Endothelial cell of umbilical vein (primary cell): ENCODE results near the gene LRRC34. TPM values are rescaled to one million over a fixed set of nuclear protein-coding genes. Genes with fewer than 3 reads are reported as not detected.

Experiments
- BruUV-seq: library from RNA; stranded (reverse); fragments of 400-500 nt; replicated peaks from 2 replicates; lab custom pipeline; 2021; lab: Mats Ljungman, UMichigan
- CTCF ChIA-PET: fragments of 300-600, 350-600 bp; sonication (Branson Sonifier 250); formaldehyde crosslinking; loops from one replicate; lab custom pipeline; 2021; ENCODE audit warnings: antibody characterized with exemption, inconsistent platforms; lab: Charles Lee
- POLR2A ChIA-PET: fragments of 300-600, 350-600 bp; sonication (Branson Sonifier 250); formaldehyde crosslinking; loops from one replicate; lab custom pipeline; 2021; ENCODE audit warnings: antibody characterized with exemption, inconsistent platforms; lab: Charles Lee
- DNase-seq: peaks from one replicate; pipeline ENCODE4 v3.0.0-alpha.2; 2011; ENCODE audit warnings: low read depth, low spot score
- FAIRE-seq: peaks from 2 replicates; lab custom pipeline; 2011; peaks lifted over from hg19 to GRCh38; lab: Jason Lieb, UNC
- H2AFZ ChIP-seq: 2 replicates; pipeline ENCODE4 v1.6.0; 2012; ENCODE audit warnings: low read depth, low read length, control low read depth, inconsistent platforms
- H3K27ac ChIP-seq: 2 replicates; pipeline ENCODE4 v1.5.1; 2011; ENCODE audit warnings: low read depth, mild to moderate bottlenecking, control low read depth, low read length, moderate library complexity; ENCODE audit not compliant: insufficient read depth
- H3K27me3 ChIP-seq, 2 experiments: 2 replicates each; pipeline versions ENCODE4 v1.6.0 to v1.6.1; 2011; ENCODE audit warnings: low read length in 2 of 2, mixed read lengths in 1 of 2; ENCODE audit not compliant: control insufficient read depth in 2 of 2, insufficient read depth in 2 of 2
- H3K36me3 ChIP-seq, 2 experiments: 2 replicates in 1 of 2; 3 replicates in 1 of 2; pipeline ENCODE4 v1.5.1; 2011; ENCODE audit warnings: low read length in 2 of 2, mild to moderate bottlenecking in 1 of 2, moderate library complexity in 1 of 2; ENCODE audit not compliant: control insufficient read depth in 2 of 2, insufficient read depth in 2 of 2; ENCODE audit errors: extremely low read depth in 1 of 2
- H3K4me1 ChIP-seq: 3 replicates; pipeline ENCODE4 v1.5.1; 2011; ENCODE audit warnings: mild to moderate bottlenecking, low read length; ENCODE audit not compliant: control insufficient read depth, insufficient read depth; ENCODE audit errors: extremely low read depth
- H3K4me2 ChIP-seq: 2 replicates; pipeline ENCODE4 v1.6.1; 2011; ENCODE audit warnings: low read length, control low read depth, mixed read lengths; ENCODE audit not compliant: insufficient read depth
- H3K4me3 ChIP-seq, 3 experiments: fragments of 200-600 bp in 1 of 3; sonication (generic), shearing (Covaris generic) in 1 of 3; replicated peaks in 1 of 3; 2 replicates each; pipeline ENCODE4 v1.5.1; 2011 to 2016; ENCODE audit warnings: control low read depth in 3 of 3, low read length in 3 of 3, mild to moderate bottlenecking in 2 of 3, inconsistent platforms in 1 of 3, low read depth in 1 of 3, moderate library complexity in 1 of 3; ENCODE audit not compliant: insufficient read depth in 1 of 3
- H3K79me2 ChIP-seq: 2 replicates; pipeline ENCODE4 v1.6.0; 2012; ENCODE audit warnings: low read length, inconsistent platforms; ENCODE audit not compliant: control insufficient read depth, insufficient read depth
- H3K9ac ChIP-seq: replicated peaks from 2 replicates; pipeline ENCODE3; 2011; ENCODE audit warnings: low read length, control low read depth; ENCODE audit not compliant: insufficient read depth; ENCODE audit errors: extremely low read depth
- H3K9me1 ChIP-seq: replicated peaks from 3 replicates; pipeline ENCODE4 v1.6.0; 2011; ENCODE audit warnings: mild to moderate bottlenecking, low read length; ENCODE audit not compliant: control insufficient read depth, insufficient read depth; ENCODE audit errors: extremely low read depth
- H3K9me3 ChIP-seq: replicated peaks from 2 replicates; pipeline ENCODE4 v1.5.1; 2012; ENCODE audit warnings: low read length, inconsistent platforms; ENCODE audit not compliant: control insufficient read depth, insufficient read depth
- H4K20me1 ChIP-seq: replicated peaks from 2 replicates; pipeline ENCODE3; 2011; ENCODE audit warnings: mild to moderate bottlenecking, low read length; ENCODE audit not compliant: control insufficient read depth, insufficient read depth; ENCODE audit errors: extremely low read depth
- CTCF ChIP-seq, 2 donors: IDR thresholded peaks; 1 replicate in 1 of 2; 2 replicates in 1 of 2; pipeline ENCODE4 v1.5.1; 2011; ENCODE audit warnings: low read length in 2 of 2, mild to moderate bottlenecking in 2 of 2, moderate library complexity in 2 of 2, control low read depth in 1 of 2, inconsistent platforms in 1 of 2, low read depth in 1 of 2; ENCODE audit not compliant: insufficient read depth in 1 of 2; ENCODE audit errors: extremely low read depth in 1 of 2
- EZH2 ChIP-seq: IDR thresholded peaks from 2 replicates; pipeline ENCODE4 v1.6.1; 2012; ENCODE audit warnings: borderline replicate concordance, low read depth, mild to moderate bottlenecking, moderate library complexity, low read length, inconsistent platforms; ENCODE audit not compliant: severe bottlenecking
- FOS ChIP-seq: IDR thresholded peaks from 2 replicates; pipeline ENCODE4 v1.6.1; 2011; ENCODE audit warnings: mild to moderate bottlenecking, low read length, moderate library complexity, borderline replicate concordance; ENCODE audit not compliant: insufficient read depth
- GATA2 ChIP-seq: IDR thresholded peaks from 2 replicates; pipeline ENCODE4 v1.7.0; 2011; ENCODE audit warnings: low read depth, mild to moderate bottlenecking, moderate library complexity, mixed read lengths, low read length; ENCODE audit not compliant: insufficient read length, insufficient read depth
- JUN ChIP-seq: IDR thresholded peaks from 2 replicates; pipeline ENCODE4 v1.6.1; 2011; ENCODE audit warnings: borderline replicate concordance, low read depth; ENCODE audit not compliant: insufficient read length, insufficient read depth
- MYC ChIP-seq: IDR thresholded peaks from one replicate; pipeline ENCODE4 v1.6.1; 2011; ENCODE audit warnings: mild to moderate bottlenecking, low read depth, low read length
- POLR2A ChIP-seq: IDR thresholded peaks from 2 replicates; pipeline ENCODE4 v1.6.1; 2012; ENCODE audit warnings: low read depth, mild to moderate bottlenecking, control low read depth, low read length
- POLR2AphosphoS5 ChIP-seq: IDR thresholded peaks from 2 replicates; pipeline ENCODE4 v1.6.1; 2012; ENCODE audit warnings: low read depth, mild to moderate bottlenecking, control low read depth, low read length, moderate library complexity; ENCODE audit not compliant: insufficient read depth
- dilution Hi-C: fragments of 300-500 bp; cut with MboI; formaldehyde crosslinking; loops from one replicate; pipeline ENCODE4 v1.15.0; 2019; ENCODE audit warnings: low sequenced_read_pairs; ENCODE audit not compliant: extremely low pct_ligation_motif_present
- intact Hi-C: fragments of 100-400 bp; cut with micrococcal nuclease; formaldehyde crosslinking; loops from one replicate; pipeline ENCODE4 v1.10.0; 2022
- polyA plus RNA-seq, 4 experiments: library from polyadenylated mRNA; depleted of rRNA in 3 of 4; stranded (reverse) in 3 of 4; unstranded in 1 of 4; fragments of >200 nt; gene quantifications; 2 replicates each; pipeline versions ENCODE4 v1.2.1 to v1.2.3, GENCODE V29; 2011 to 2012; ENCODE audit warnings: missing spikeins in 1 of 4
- total RNA-seq: library from RNA; stranded (reverse); gene quantifications from 2 replicates; pipeline ENCODE4 v1.2.3, GENCODE V29; 2021
- TF ChIP-seq, protein P1 (sequence below): IDR thresholded peaks from 2 replicates; pipeline ENCODE4 v1.6.1; 2011; ENCODE audit not compliant: insufficient read depth, insufficient read length

Gene LRRC34
- total and polyA plus RNA-seq, 2 donors (not counting 3 experiments of a cell fraction or from before 2014, with no cell fraction given), result 0.72 to 2.5 TPM

DNA sequence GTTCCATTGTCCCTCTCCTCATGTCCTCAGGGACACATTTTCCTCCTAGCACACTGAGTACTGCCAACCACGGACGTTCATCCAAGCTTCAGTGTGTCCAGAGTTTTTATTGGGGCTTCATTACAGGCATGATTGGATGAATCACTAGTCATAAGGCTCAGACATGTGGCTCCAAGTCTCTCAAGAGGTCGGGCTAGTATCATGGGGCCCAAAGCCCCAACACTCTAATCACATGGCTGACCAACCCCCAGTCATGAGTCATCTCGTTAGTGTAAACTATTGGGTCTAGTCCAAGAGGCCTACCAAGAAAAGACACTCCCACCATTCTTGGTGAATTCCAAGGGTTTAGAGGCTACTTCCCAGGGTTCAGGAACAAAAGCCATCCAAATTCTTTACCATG, 52.2 kb downstream of the LRRC34 start:
- Histone ChIP-seq H3K4me1 (peaks cover 14% of the 10 kb centered on the region), H2AFZ (no peak overlapping the region), H3K36me3 (no peaks in the 10 kb centered on the region), H3K79me2 (no peaks in the 10 kb centered on the region), H3K9me1 (no peaks in the 10 kb centered on the region), H3K9me3 (no peaks in the 10 kb centered on the region), H3K4me2 (no peak overlapping the region), H3K27me3 (peaks cover 0 to 2% of the 10 kb centered on the region in 2 experiments), H3K9ac (no peak overlapping the region), H4K20me1 (no peaks in the 10 kb centered on the region), H3K4me3 (no peak overlapping the region), H3K27ac (no peak overlapping the region)
- dilution Hi-C loops (no loop called here), intact Hi-C loops (no loop called here)
- no peak for FAIRE-seq
- TF ChIP-seq GATA2 (no peak), POLR2AphosphoS5 (no peak), POLR2A (no peak), MYC (no peak), FOS (no peak), EZH2 (no peak), JUN (no peak)
- TF ChIP-seq, protein P1, sequence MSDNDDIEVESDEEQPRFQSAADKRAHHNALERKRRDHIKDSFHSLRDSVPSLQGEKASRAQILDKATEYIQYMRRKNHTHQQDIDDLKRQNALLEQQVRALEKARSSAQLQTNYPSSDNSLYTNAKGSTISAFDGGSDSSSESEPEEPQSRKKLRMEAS, result no peak
- CTCF ChIA-PET, result no interaction called here
- DNase-seq, result no peak
- POLR2A ChIA-PET, result no interaction called here
- BruUV-seq, result no TSS peak

DNA sequence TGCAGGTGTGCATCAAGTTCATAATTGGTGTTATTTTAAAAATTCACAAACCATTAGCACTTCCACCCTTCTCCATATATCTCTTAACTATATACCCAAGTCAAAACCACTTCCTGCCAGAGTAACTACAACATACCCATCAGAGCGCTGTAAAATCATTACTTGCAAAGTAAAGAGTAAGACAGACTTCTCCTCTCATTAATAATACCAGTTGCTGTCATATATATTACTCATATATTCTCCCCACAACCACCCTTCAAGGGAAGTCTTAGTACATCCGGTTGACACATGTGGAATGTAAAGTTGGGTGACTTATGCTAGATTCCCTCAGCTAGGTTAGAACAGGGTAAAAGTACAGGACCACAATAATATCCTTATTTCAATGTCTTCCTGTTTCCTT, 53.4 kb downstream of the LRRC34 start:
- DNase-seq (peak; percentile 57), FAIRE-seq (peak; percentile 81)
- Histone ChIP-seq H3K36me3 (no peaks in the 10 kb centered on the region), H3K4me2 (peak overlapping the region; percentile 39), H3K9ac (no peak overlapping the region), H3K4me3 (no peak overlapping the region), H3K4me1 (peaks cover 12% of the 10 kb centered on the region), H4K20me1 (no peaks in the 10 kb centered on the region), H3K9me3 (no peaks in the 10 kb centered on the region), H3K27ac (no peak overlapping the region), H3K27me3 (peaks cover 0 to 4% of the 10 kb centered on the region in 2 experiments), H2AFZ (no peak overlapping the region), H3K9me1 (no peaks in the 10 kb centered on the region), H3K79me2 (no peaks in the 10 kb centered on the region)
- BruUV-seq, result no TSS peak
- CTCF ChIA-PET, result interaction anchor here (1.3 to 1.4 kb wide), 2 partner anchors 10 to 90 kb away, joined by 4 read pairs; no protein-coding TSS in a partner anchor
- POLR2A ChIA-PET, result interaction anchor here (0.6 kb wide), 1 partner anchor 10 kb away, joined by 4 read pairs; the partner anchor contains the start of gene ACTRT3
- TF ChIP-seq CTCF (IDR thresholded peaks at IDR 0.05; ENCODE audit: extremely low read depth in 1 of 2, insufficient read depth in 1 of 2, low read depth in 1 of 2, low read length in 2 of 2) (no peak), JUN (peak; percentile 39), GATA2 (no peak), POLR2A (no peak), MYC (no peak), FOS (peak; percentile 62), EZH2 (no peak), POLR2AphosphoS5 (peak; percentile 37)
- TF ChIP-seq, protein P1, result no peak
- intact Hi-C loops (no loop called here), dilution Hi-C loops (no loop called here)
